Endometrium (tissue), 2 donors: Measurements from ENCODE around the gene DGCR2.

ENCODE experiments used
- FAIRE-seq: peaks from 2 replicates; lab custom pipeline; 2012; peaks lifted over from hg19 to GRCh38; lab: Jason Lieb, UNC
- donor health status: control.
- donor health status: control.

Gene DGCR2

GRCh38 chr22:19146215-19146968 is 24.2 kb upstream of the DGCR2 start:
- FAIRE-seq: no peak

DNA sequence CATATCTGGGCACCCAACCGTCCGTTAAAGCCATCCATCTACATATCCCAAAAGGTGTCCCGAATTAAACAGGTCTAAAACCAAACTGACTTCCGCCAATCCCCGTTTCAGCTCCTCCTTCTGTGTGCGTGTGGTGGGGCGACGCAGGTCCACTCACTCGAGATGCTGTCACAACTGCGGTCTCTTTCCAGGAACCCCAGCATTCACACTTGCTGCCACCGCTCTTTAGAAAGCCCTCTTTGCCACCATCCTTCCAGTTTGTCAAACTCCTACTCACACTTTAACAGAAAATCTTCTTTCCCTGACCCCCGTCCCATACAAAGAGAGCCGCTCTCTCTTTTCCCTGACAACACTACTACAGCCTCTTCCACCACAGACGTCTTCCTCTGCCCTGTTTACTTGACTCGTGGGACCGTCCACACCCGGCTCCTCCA is 21.8 kb upstream of the DGCR2 start:
- FAIRE-seq: no peak

- FAIRE-seq: no peak
Observed at GRCh38 chr22:19143212-19143611, 21.0 kb upstream of the DGCR2 start.

DNA sequence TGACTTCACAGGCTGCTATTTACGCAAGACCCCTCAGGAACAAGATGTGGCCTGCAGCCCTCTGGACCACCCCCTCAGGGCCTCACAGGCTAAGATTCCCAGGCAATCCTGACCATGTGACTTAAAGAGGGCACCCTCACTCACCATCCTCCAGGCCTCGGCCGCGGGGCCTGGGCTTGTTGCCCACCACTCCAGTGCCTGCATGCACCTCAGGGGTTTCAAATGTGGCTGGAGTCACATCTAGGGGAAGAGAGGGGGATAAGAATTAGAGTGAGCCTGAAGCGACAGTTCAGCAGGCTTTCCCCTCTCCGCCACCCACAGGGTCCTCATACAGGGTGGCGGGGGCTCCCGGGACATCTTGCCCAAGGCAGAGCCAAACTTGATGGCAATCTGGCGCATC is 20.2 kb upstream of the DGCR2 start:
- no peak for FAIRE-seq

DNA sequence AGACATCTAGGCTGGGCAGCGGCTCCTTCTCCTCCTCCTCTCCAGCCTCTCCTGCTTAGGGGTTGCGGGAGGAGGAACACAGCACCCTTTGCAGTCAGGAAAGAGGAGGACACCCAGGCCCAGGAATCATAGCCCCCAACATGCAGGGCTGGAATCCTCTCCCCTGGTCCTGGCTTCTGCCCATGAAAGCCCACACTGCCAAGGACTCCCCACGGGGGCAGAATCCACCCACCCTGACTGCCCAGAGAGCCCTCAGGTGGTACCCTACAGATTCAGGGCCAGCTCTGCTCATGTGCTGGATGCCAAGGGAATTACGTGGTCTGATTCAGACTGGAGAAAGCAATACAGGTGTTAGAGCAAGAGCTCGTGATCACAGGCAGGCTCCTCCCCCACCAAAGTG is 17.8 kb upstream of the DGCR2 start:
- FAIRE-seq: no peak

- FAIRE-seq: no peak
Observed at GRCh38 chr22:19139001-19139356, 16.8 kb upstream of the DGCR2 start.

GRCh38 chr22:19138217-19139000 is 16.2 kb upstream of the DGCR2 start:
- no peak for FAIRE-seq

GRCh38 chr22:19137384-19138216 is 15.4 kb upstream of the DGCR2 start:
- no peak for FAIRE-seq

DNA sequence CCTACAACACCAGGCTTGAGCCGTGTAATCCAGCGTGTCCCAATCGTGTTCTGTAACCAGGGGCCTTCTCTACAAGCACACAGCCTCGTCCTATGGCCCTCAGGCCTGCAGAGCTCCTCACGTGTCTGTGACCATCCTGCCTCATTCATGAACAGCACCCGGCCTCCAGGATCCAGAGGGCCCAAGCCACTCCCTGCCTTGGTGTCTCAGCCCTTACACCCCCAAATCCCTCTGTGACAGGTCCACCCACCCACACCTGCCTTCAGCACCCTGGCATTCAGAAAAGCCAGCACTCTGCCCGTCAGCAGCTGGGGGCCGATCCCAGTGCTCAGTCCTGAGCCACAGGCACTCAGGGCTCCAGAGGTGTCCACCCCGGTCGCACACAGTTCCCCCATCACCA is 14.7 kb upstream of the DGCR2 start:
- FAIRE-seq: no peak

GRCh38 chr22:19134874-19135273 is 12.7 kb upstream of the DGCR2 start:
- FAIRE-seq: no peak

DNA sequence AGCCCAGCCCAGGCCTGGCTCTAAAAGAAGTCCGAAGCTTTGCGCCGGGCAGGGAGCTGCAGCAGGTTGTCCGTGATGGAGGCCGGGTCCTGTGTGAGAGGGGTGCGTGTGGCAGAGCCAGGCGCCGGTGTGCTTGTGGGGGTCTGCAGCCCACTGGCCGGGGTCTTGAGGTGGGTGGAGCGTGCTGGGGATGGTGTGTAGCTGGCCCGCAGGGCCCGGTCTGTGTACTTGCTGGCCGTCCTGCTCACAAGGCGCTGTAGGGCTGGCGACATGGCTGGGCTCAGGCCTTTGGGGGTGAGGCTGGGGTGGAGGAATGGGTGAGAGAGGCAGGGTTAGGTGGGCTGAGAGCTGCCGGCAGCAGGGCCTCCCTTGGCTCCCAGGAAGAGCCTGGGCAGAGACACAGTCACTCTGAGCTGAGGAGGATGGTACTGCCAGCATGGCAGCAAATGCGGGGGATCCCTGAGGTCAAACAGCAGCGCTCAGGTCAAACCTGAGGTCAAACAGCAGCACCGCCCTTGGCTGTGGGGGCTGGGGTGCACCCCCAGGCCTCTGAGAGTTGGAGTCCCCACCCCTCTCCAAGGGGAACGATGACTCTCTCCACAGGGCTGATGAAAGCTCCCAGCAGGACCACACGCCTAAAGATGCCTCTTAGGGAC is 12.1 kb upstream of the DGCR2 start:
- FAIRE-seq: no peak

GRCh38 chr22:19133561-19133960 is 11.3 kb upstream of the DGCR2 start:
- FAIRE-seq: no peak

DNA sequence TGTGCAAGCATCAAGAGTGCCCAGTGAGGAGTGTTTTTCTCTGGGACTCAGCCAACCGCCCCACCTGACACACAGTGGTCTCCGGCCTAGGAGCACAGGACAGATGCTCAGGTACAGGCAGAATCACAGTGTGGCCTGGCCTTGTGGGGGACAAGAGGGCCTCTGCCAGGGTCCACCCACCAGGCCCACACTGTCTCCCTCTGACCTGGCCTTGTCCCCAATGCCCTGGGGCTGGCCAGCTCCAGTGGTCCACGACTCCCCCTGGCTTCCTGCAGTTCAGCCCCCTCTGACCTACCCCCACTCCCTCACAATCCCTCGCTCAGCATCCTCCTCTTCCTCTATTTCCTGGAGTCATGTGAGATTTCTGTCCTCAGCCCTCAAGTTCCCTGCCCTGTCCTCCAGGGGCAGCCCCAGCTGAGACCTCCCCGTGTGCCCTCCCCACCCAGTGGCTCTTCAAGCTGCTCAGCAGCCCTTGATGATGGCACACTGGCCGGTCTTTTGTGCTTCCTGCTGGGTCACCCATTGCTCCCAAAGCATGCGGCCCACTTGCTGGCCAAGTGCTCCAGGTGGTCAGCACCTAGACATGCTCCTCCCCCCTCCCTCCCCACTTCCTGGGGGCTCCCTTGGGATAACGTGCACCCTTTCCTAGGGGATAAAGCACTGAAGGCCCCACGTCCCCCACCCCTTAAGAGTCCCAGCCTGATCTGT is 10.6 kb upstream of the DGCR2 start:
- FAIRE-seq: no peak

GRCh38 chr22:19132153-19132552 is 9.9 kb upstream of the DGCR2 start:
- no peak for FAIRE-seq

DNA sequence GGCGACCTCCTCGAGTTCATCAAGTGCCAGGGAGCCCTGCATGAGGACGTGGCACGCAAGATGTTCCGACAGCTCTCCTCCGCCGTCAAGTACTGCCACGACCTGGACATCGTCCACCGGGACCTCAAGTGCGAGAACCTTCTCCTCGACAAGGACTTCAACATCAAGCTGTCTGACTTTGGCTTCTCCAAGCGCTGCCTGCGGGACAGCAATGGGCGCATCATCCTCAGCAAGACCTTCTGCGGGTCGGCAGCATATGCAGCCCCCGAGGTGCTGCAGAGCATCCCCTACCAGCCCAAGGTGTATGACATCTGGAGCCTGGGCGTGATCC is 9.4 kb upstream of the DGCR2 start:
- no peak for FAIRE-seq

DNA sequence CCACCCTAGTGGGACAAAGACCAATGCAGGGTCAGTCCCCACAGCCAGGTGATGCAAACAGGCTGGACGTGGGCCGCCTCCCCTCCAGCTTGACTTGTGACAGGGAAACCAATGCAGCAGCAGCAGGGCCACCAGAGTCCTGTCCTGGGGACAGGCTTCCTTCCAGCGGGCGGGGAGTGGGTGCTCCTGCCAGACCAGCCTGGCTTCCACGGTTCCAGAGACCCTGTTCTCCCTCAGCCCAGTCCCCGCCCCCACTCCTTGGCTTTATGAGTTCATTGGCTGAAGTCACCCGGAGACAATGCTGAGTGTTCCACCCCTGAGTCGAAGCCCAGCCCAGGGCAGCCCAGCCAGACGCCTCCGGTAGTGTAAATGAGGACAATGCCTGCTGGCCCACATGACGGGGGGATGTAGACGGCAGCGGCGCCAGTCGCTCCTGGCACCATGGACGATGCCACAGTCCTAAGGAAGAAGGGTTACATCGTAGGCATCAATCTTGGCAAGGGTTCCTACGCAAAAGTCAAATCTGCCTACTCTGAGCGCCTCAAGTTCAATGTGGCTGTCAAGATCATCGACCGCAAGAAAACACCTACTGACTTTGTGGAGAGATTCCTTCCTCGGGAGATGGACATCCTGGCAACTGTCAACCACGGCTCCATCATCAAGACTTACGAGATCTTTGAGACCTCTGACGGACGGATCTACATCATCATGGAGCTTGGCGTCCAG is 8.9 kb upstream of the DGCR2 start, which contains the start of gene TSSK2:
TSS of gene TSSK2 (plus strand) at position 350 of the 726 bp plus-strand sequence. CDS start at position 442, 92 bp downstream.
- FAIRE-seq: no peak

DNA sequence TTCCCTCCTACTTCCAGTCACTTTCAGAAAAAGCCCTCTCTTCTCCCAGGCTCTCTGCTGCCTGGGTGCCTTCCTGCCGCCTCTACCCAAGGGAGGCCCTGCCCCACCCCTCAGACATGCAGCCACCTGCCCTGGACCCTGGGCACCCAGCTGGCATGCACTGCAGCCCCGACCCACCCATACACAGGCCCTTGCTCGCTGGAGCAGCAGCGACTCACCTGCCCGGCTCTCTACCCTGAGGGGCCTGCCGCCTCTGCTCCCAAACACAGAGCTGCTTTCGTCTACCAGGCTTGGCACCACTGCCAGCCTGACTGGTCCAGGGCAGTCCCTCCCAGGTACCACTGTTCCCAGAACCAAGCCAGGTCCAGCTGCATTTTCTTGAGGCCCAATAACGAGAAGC is 7.7 kb upstream of the DGCR2 start:
- no peak for FAIRE-seq

- no peak for FAIRE-seq
Observed at GRCh38 chr22:19128946-19129727, 6.9 kb upstream of the DGCR2 start.

DNA sequence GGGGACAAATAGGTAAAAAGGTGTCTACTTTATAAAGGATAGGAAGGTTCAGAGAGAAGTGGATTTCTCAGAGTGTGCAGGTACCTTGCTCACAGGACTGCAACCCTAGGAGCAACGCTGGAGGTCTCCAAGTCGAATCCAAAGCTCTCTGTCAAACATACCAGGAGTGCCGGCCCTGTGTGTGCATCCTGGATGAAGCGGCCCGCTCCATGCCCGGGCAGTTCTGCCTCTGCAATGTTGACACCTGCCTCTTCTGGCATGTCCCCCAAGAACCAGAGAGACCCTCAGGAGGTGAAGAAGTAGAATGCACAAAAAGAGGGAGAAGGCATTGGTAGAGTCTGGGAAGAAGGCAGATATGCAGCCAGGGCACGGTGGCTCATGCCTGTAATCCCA is 5.8 kb upstream of the DGCR2 start:
- FAIRE-seq: no peak

- FAIRE-seq: no peak
Observed at GRCh38 chr22:19127329-19128008, 5.3 kb upstream of the DGCR2 start.
